Fibroblast of pulmonary artery (primary cell): Measurements from ENCODE around the gene GRIK4.

Experiments used
- DNase-seq: peaks from one replicate; pipeline ENCODE4 v3.0.0-alpha.2; 2010; ENCODE audit warnings: low read depth
- H3K4me3 ChIP-seq: replicated peaks from 2 replicates; pipeline ENCODE4 v1.5.1; 2011; ENCODE audit warnings: low read depth, mild to moderate bottlenecking, control low read depth, low read length, moderate library complexity
- TF ChIP-seq, protein P1 (sequence below): IDR thresholded peaks from 2 replicates; pipeline ENCODE4 v1.5.1; 2011; ENCODE audit warnings: mild to moderate bottlenecking, control low read depth, low read length, inconsistent platforms; ENCODE audit errors: missing control alignments

GRIK4 gene

DNA sequence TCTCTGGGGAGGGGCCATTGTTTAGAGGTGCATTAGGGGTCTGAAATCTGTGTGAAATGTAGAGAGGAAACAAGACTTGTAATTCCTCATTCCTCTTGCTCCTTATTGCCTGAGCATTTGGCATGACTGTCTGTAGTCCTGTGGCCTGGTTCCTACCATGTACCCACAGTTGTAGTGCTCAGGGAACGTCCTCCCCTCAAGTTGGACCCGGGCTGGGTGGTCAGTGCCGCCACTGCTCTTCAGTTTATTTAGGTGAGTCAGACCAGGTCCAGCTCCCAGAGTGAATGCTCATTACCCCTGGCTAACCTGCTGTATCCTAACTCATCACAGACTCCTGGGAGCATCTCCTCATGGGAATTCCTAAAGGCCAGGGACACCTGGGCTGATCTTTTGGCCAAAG is 139.8 kb downstream of the GRIK4 start:
- TF ChIP-seq, protein P1, sequence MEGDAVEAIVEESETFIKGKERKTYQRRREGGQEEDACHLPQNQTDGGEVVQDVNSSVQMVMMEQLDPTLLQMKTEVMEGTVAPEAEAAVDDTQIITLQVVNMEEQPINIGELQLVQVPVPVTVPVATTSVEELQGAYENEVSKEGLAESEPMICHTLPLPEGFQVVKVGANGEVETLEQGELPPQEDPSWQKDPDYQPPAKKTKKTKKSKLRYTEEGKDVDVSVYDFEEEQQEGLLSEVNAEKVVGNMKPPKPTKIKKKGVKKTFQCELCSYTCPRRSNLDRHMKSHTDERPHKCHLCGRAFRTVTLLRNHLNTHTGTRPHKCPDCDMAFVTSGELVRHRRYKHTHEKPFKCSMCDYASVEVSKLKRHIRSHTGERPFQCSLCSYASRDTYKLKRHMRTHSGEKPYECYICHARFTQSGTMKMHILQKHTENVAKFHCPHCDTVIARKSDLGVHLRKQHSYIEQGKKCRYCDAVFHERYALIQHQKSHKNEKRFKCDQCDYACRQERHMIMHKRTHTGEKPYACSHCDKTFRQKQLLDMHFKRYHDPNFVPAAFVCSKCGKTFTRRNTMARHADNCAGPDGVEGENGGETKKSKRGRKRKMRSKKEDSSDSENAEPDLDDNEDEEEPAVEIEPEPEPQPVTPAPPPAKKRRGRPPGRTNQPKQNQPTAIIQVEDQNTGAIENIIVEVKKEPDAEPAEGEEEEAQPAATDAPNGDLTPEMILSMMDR: no peak
- no peak for DNase-seq
- H3K4me3 ChIP-seq: no peak overlapping the region

DNA sequence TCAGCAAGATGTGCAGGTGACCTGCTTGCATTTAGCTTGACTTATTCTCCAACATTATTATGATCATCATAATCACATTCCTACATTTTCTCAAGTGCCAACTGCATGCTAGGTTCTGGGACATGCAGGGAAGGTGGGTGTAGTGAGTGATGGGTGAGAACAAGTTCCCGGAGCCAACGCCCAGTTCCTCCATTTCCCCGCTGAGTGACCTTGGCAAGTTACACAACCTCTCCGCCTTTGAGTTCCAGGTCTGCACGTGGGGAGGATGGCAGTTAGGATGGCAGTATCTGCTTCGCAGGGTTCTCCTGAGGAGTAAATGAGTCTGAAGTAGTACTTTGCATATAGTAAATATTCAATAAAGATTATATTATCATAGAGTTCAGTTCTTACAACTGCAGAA is 140.3 kb downstream of the GRIK4 start:
- no peak for DNase-seq
- TF ChIP-seq, protein P1: no peak
- H3K4me3 ChIP-seq: no peak overlapping the region

DNA sequence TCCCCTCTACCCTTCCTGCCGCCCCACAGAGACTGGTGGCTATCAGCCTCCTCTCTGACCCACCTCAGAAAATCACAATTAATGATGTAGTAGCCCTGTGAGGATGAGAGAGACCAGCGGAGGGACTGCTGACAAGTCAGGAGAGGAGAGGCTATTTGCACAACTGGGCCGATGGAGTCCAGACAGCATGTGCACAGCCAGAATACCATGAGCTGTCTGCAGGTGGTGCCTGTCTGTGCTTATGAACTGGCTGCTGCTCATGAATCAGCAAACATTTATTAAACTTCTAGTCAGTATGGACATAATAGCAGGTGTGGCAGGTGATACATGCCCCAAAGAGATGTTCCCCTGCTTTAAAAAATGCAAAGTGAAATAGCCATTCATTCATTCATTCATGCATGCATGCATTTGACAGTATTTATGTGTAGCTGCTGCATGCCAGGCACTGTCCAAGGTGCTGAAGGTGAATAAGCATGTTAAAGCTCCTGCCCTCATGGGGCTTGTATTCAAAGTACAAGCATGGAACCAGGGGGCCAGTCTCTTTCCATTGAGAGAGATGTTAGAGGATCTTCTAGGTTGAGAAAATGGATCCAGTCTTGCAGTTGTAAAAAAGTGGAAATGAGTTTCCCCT is 141.3 kb downstream of the GRIK4 start:
- H3K4me3 ChIP-seq: no peak overlapping the region
- TF ChIP-seq, protein P1: no peak
- DNase-seq: peak; percentile 21

DNA sequence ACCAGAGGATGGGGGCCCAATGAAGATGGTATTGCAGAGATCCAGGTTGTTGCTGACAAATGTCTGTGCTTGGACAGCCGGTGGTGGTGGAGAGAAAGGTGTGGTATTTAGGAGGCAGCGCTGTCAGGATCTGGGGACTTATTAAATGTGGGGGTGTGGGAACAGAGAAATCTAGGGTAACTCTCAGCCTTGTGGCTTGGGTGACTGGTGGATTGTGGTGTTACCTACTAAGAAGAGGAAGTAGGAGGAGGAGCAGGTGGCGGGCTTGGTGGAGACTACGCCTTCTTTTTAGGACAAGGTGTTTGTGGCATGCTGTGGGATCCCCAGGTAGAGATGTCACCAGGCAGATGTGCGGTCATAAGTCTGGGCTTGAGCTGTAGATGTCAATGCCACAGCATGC is 144.0 kb downstream of the GRIK4 start:
- TF ChIP-seq, protein P1: no peak
- H3K4me3 ChIP-seq: no peak overlapping the region
- no peak for DNase-seq

DNA sequence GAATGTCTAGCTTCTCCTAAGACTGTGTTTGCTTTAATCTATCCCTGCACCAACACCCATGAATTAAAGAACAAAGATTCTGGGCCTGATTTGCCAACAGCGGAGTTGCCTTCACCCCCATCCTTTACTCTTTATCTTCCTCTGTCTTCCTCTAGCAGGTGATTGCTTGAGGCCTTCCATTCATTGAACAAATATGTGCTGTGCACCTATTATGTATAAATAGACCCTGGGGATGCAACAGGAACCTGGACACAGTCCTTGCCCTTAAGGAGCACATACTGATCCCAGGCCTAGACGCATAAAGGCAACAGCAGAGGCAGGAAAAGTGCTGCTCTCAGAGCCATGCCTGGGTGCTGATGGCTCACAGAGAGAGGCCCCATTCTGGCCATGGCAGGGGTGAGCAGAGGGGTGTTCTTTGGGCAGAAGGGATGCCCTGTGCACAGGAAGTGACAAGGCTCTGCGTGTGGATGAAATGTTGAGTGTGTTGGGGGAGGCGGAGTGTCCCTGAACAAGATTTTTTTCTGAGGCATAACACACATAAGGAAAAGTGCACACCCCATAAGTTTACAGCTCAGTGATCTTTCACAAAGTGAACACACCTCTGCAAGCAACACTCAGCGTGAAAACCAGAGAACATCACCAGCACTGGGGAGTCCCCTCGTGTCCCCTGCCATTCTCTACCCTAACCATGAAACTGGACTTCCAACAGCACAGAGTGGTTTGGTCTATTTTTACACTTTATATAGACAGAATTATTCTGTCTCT is 145.9 kb downstream of the GRIK4 start:
- TF ChIP-seq, protein P1: no peak
- H3K4me3 ChIP-seq: no peak overlapping the region
- no peak for DNase-seq

DNA sequence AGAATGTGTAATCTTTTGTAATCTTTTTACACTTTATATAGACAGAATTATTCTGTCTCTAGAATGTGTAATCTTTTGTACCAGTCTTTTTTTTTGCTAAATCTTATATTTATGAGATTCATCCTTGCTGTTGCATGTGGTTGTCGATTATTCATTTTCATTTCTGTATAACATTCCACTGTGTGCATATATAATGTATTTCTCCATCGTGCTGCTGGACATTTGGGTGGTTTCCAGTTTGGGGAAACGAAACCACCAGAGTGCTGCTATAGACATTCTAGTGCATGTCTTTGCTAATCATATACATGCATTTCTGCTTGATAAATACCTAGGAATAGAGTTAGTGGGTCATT is 146.5 kb downstream of the GRIK4 start:
- TF ChIP-seq, protein P1: no peak

DNA sequence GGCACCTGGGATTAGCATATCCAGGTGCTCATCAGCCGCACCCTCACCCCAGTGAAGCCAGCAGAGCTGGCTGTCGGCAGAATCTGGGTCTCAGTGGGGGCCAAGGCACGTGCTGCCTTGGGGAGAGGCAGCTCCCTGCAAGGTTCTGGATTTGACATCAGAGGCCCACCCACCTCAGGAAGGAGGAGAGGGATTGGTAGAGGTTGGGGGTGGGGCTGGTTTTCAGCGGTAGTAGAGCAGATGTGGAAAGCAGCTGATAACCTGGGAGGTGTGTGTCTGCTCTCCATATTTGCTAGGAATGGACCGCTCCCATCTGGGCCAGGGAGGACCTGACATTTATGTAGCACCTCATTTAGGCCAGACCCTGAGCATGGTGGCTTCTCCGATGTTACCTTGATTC is 147.5 kb downstream of the GRIK4 start:
- TF ChIP-seq, protein P1: no peak
- H3K4me3 ChIP-seq: no peak overlapping the region
- no peak for DNase-seq

More for the DNA sequence above, 146.5 kb downstream of the GRIK4 start:
- DNase-seq: no peak
- no peak overlapping the region for H3K4me3 ChIP-seq
